ENCODE data around the gene MRPL14. TPM values are rescaled to one million over a fixed set of nuclear protein-coding genes. Genes with fewer than 3 reads are reported as not detected.

Gene MRPL14
- total and polyA plus RNA-seq, 9 of the 15 experiments (the other 6 are each of a cell fraction or from before 2014, with no cell fraction given) = 126 to 424 (median 165) TPM

GRCh38 chr6:44126320-44127149 lies 717 bp downstream of the MRPL14 start (continued):
- TF ChIP-seq SMARCC2 (IDR thresholded peaks at IDR 0.05; ENCODE audit: low read depth) = 0 out of 2 replicates have a peak, but pooled peaks have one; percentile 23
- TF ChIP-seq GATAD2B (IDR thresholded peaks at IDR 0.05; ENCODE audit: borderline replicate concordance) = no peak
- TF ChIP-seq SMAD1 (IDR thresholded peaks at IDR 0.05; ENCODE audit: low read depth, low read length, partially characterized antibody) = no peak
- no peak for TF ChIP-seq NR2C2 (CRISPR knock-in tag; IDR thresholded peaks at IDR 0.05)
- TF ChIP-seq NR2C2 (tag; IDR thresholded peaks at IDR 0.05) = peak; percentile 37; the same call in 1 of the 2 replicates
- TF ChIP-seq MTA3 (IDR thresholded peaks at IDR 0.05; ENCODE audit: borderline replicate concordance) = 0 out of 2 replicates have a peak, but pooled peaks have one; percentile 14
- TF ChIP-seq SMARCE1 (IDR thresholded peaks at IDR 0.05) = peak; percentile 58; the same call in 1 of the 2 replicates
- TF ChIP-seq CEBPZ (IDR thresholded peaks at IDR 0.05; ENCODE audit: borderline replicate concordance, low read depth, low read length) = no peak
- TF ChIP-seq, protein P1, sequence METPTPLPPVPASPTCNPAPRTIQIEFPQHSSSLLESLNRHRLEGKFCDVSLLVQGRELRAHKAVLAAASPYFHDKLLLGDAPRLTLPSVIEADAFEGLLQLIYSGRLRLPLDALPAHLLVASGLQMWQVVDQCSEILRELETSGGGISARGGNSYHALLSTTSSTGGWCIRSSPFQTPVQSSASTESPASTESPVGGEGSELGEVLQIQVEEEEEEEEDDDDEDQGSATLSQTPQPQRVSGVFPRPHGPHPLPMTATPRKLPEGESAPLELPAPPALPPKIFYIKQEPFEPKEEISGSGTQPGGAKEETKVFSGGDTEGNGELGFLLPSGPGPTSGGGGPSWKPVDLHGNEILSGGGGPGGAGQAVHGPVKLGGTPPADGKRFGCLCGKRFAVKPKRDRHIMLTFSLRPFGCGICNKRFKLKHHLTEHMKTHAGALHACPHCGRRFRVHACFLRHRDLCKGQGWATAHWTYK (CRISPR knock-in tag; IDR thresholded peaks at IDR 0.05) = no peak
- no peak for TF ChIP-seq E2F4 (CRISPR knock-in tag; IDR thresholded peaks at IDR 0.05; ENCODE audit: low read depth)
- no peak for TF ChIP-seq PHF20 (IDR thresholded peaks at IDR 0.05; ENCODE audit: partially characterized antibody)
- TF ChIP-seq CHD4 (IDR thresholded peaks at IDR 0.05; ENCODE audit: insufficient read depth, insufficient replicate concordance, low read depth, low read length, poor library complexity, severe bottlenecking) = no peak
- no peak for TF ChIP-seq RBM22 (IDR thresholded peaks at IDR 0.05; ENCODE audit: low read depth, low read length, poor library complexity, severe bottlenecking)
- TF ChIP-seq ZBTB12 (CRISPR knock-in tag; IDR thresholded peaks at IDR 0.05) = no peak
- no peak for TF ChIP-seq HNRNPUL1 (IDR thresholded peaks at IDR 0.05; ENCODE audit: low read length)
- TF ChIP-seq MXD1 (CRISPR knock-in tag; IDR thresholded peaks at IDR 0.05; ENCODE audit: borderline replicate concordance, poor library complexity, severe bottlenecking) = no peak
- no peak for TF ChIP-seq MEF2D (tag; conservative IDR thresholded peaks at IDR 0.05; ENCODE audit: low read depth)
- TF ChIP-seq ARID1B (IDR thresholded peaks at IDR 0.05) = peak; percentile 45; the same call in 1 of the 2 replicates
- 0 out of 4 replicates have a peak, but pooled peaks of 1 of the 2 experiments have one; percentile 19 for TF ChIP-seq FOXA3 (CRISPR knock-in tag; conservative IDR thresholded peaks at IDR 0.05 in 1 of 2, IDR thresholded peaks at IDR 0.05 in 1 of 2)

Measured in K562 (cell line).